Right lobe of liver (tissue), 6 donors: ENCODE measurements around the gene SPDL1. TPM values are rescaled to one million over a fixed set of nuclear protein-coding genes. Genes with fewer than 3 reads are reported as not detected.

Experiments used
- ATAC-seq, 4 donors: fragments of 200-7000 bp; cut with Tn5 transposase; one replicate each; pipeline ENCODE4 v1.9.1; 2020; ENCODE audit warnings: mild to moderate bottlenecking in 4 of 4, moderate library complexity in 4 of 4
- DNase-seq, 3 donors: peaks; one replicate each; pipeline ENCODE4 v3.0.0-alpha.2; 2020
- H3K27ac ChIP-seq, 3 donors: fragments of 200-600 bp; one replicate each; pipeline ENCODE4 v1.8.0; 2022
- H3K27me3 ChIP-seq, 2 donors: fragments of 200-600 bp; one replicate each; pipeline ENCODE4 v1.8.0; 2022
- H3K36me3 ChIP-seq, 4 donors: fragments of 200-600 bp; sonication (generic) in 1 of 4; one replicate each; pipeline versions ENCODE4 v1.5.1 to v1.8.0; 2017 to 2022; ENCODE audit warnings: control low read depth in 1 of 4
- H3K4me1 ChIP-seq, 4 donors: fragments of 200-600 bp; sonication (generic) in 1 of 4; one replicate each; pipeline versions ENCODE4 v1.5.1 to v1.8.0; 2017 to 2022; ENCODE audit warnings: control low read depth in 1 of 4
- H3K4me3 ChIP-seq, 3 donors: fragments of 200-600 bp; one replicate each; pipeline ENCODE4 v1.8.0; 2022
- H3K9me3 ChIP-seq, 4 donors: fragments of 200-600 bp; sonication (generic) in 1 of 4; one replicate each; pipeline versions ENCODE4 v1.5.1 to v1.8.0; 2017 to 2022; ENCODE audit warnings: control low read depth in 1 of 4
- CTCF ChIP-seq, 4 donors: fragments of 200-600 bp in 3 of 4; fragments of 450-650 bp in 1 of 4; IDR thresholded peaks; one replicate each; pipeline versions ENCODE4 v1.5.1 to v1.8.0; 2016 to 2022; ENCODE audit warnings: antibody characterized with exemption in 4 of 4, mild to moderate bottlenecking in 2 of 4
- POLR2A ChIP-seq: fragments of 450-650 bp; IDR thresholded peaks from one replicate; pipeline ENCODE4 v1.6.1; 2017; ENCODE audit warnings: antibody characterized with exemption, mild to moderate bottlenecking
- WGBS: methylation state at CpG from one replicate; pipeline ENCODE4 v1.1.6; 2018; ENCODE audit warnings: low coverage, low lambda C conversion rate; ENCODE audit not compliant: insufficient coverage; ENCODE audit errors: missing lambda C conversion rate; 5-methylcytosine and 5-hydroxymethylcytosine counted together
- intact Hi-C, 2 donors: fragments of 100-400 bp; cut with DNase I; formaldehyde crosslinking; loops; one replicate each; pipeline versions ENCODE4 v1.11.2 to v1.14.1; 2022
- total RNA-seq, 6 experiments: library from RNA; depleted of rRNA in 2 of 6; stranded (reverse); fragments of >200 nt in 2 of 6; fragmentation: NEBNext Ultra II Directional in 3 of 6; extraction: Animal tissue kit (Norgen Biotek cat#: 25700) in 3 of 6; gene quantifications; one replicate each; pipeline versions ENCODE4 v1.1.0 to v1.2.4, GENCODE V29; 2016 to 2023
- donor health status: DM: no; HTN: yes; CAD: no.
- donor health status: DM: no; HTN: no; CAD: no.
- donor health status: DM: no; HTN: no; CAD: no.
- donor health status: DM: no; HTN: yes; CAD: no.
- donor health status: DM: no; HTN: yes; CAD: no.

The SPDL1 gene
- total RNA-seq, 6 experiments from 2014 or later = 1.1 to 6.7 (median 2.4) TPM

- TF ChIP-seq CTCF (IDR thresholded peaks at IDR 0.05) (peak; percentile 10 to 54 (median 40)), POLR2A (no peak)
- Histone ChIP-seq H3K27ac (no peak overlapping the region), H3K27me3 (peaks cover 0 to 4% of the 10 kb centered on the region in 2 donors), H3K9me3 (no peaks in the 10 kb centered on the region), H3K4me1 (no peaks in the 10 kb centered on the region), H3K4me3 (no peak overlapping the region), H3K36me3 (no peaks in the 10 kb centered on the region)
- peak in 3 of 4 donors; percentile 80 to 91 (median 83) for ATAC-seq
- 8% methylated on average over 1 of the region's 1 CpG for WGBS
- no peak for DNase-seq
- intact Hi-C loops = no loop called here
These were observed 35.3 kb upstream of the SPDL1 start for GRCh38 chr5:169548315-169548714.

- no peaks in the 10 kb centered on the region for H3K36me3 ChIP-seq
- H3K4me3 ChIP-seq = no peak overlapping the region
- no peak for DNase-seq
- WGBS = 26% methylated on average over 1 of the region's 1 CpG
- no peaks in the 10 kb centered on the region for H3K9me3 ChIP-seq
- ATAC-seq = no peak
- intact Hi-C loops = no loop called here
- H3K27ac ChIP-seq = no peak overlapping the region
- H3K27me3 ChIP-seq = peaks cover 0 to 4% of the 10 kb centered on the region in 2 donors
- no peak for TF ChIP-seq POLR2A
- TF ChIP-seq CTCF (IDR thresholded peaks at IDR 0.05) = no peak
- no peaks in the 10 kb centered on the region for H3K4me1 ChIP-seq
These were observed 34.0 kb upstream of the SPDL1 start for GRCh38 chr5:169549453-169550100.

- H3K9me3 ChIP-seq = no peaks in the 10 kb centered on the region
- TF ChIP-seq POLR2A (no peak), CTCF (IDR thresholded peaks at IDR 0.05) (no peak)
- ATAC-seq (no peak), DNase-seq (no peak)
- no peak overlapping the region for H3K4me3 ChIP-seq
- 16% methylated on average over 4 of the region's 4 CpGs for WGBS
- no peaks in the 10 kb centered on the region for H3K4me1 ChIP-seq
- H3K27ac ChIP-seq = no peak overlapping the region
- intact Hi-C loops = no loop called here
- peaks cover 0 to 4% of the 10 kb centered on the region in 2 donors for H3K27me3 ChIP-seq
- H3K36me3 ChIP-seq = no peaks in the 10 kb centered on the region
These were observed 33.3 kb upstream of the SPDL1 start for GRCh38 chr5:169550227-169550626.

GRCh38 chr5:169551146-169551545 is 32.4 kb upstream of the SPDL1 start:
- no peaks in the 10 kb centered on the region for H3K9me3 ChIP-seq
- TF ChIP-seq CTCF (IDR thresholded peaks at IDR 0.05) (no peak), POLR2A (no peak)
- WGBS = 88% methylated on average over 1 of the region's 1 CpG
- ATAC-seq (no peak), DNase-seq (no peak)
- intact Hi-C loops = no loop called here
- no peaks in the 10 kb centered on the region for H3K4me1 ChIP-seq
- no peaks in the 10 kb centered on the region for H3K36me3 ChIP-seq
- peaks cover 0 to 4% of the 10 kb centered on the region in 2 donors for H3K27me3 ChIP-seq
- no peak overlapping the region for H3K4me3 ChIP-seq
- H3K27ac ChIP-seq = no peak overlapping the region
